OCI-LY1 (cell line): Measurements from ENCODE around the gene SEPTIN10.

ENCODE experiments used
- H2AFZ ChIP-seq: fragments of 200-600 bp; sonication (generic), shearing (Covaris generic); 2 replicates; pipeline ENCODE4 v1.6.0; 2014; ENCODE audit warnings: antibody characterized with exemption, mild to moderate bottlenecking, low read length
- H3F3A ChIP-seq: fragments of 200-600 bp; sonication (generic), shearing (Covaris generic); 2 replicates; pipeline ENCODE4 v1.6.0; 2014; ENCODE audit warnings: mild to moderate bottlenecking, antibody characterized with exemption, low read length, moderate library complexity; ENCODE audit not compliant: insufficient read depth
- H3K27ac ChIP-seq: fragments of 200-600 bp; sonication (generic); 2 replicates; pipeline ENCODE4 v1.5.1; 2014; ENCODE audit warnings: low read length, mixed run types, mild to moderate bottlenecking, low read depth; ENCODE audit not compliant: poor library complexity, severe bottlenecking
- H3K27me3 ChIP-seq: fragments of 200-600 bp; sonication (generic); 2 replicates; pipeline ENCODE4 v1.6.0; 2014; ENCODE audit warnings: antibody characterized with exemption, mild to moderate bottlenecking, low read length, moderate library complexity; ENCODE audit not compliant: insufficient read depth
- H3K36me3 ChIP-seq: fragments of 200-600 bp; sonication (generic); 2 replicates; pipeline ENCODE4 v1.6.1; 2014; ENCODE audit warnings: mild to moderate bottlenecking, antibody characterized with exemption, low read length, moderate library complexity, mixed read lengths; ENCODE audit not compliant: insufficient read depth
- H3K4me1 ChIP-seq: fragments of 200-600 bp; sonication (generic); 2 replicates; pipeline ENCODE4 v1.5.1; 2014; ENCODE audit warnings: mild to moderate bottlenecking, low read length, moderate library complexity; ENCODE audit not compliant: insufficient read depth, severe bottlenecking
- H3K4me2 ChIP-seq: fragments of 200-600 bp; sonication (generic), shearing (Covaris generic); 2 replicates; pipeline ENCODE4 v1.6.1; 2014; ENCODE audit warnings: low read length
- H3K4me3 ChIP-seq: fragments of 200-600 bp; sonication (generic); 2 replicates; pipeline ENCODE4 v1.5.1; 2014; ENCODE audit warnings: low read length, low read depth, mild to moderate bottlenecking, mixed read lengths; ENCODE audit not compliant: poor library complexity, severe bottlenecking
- H3K79me2 ChIP-seq: fragments of 200-600 bp; shearing (Covaris generic); 2 replicates; pipeline ENCODE4 v1.6.1; 2016; ENCODE audit warnings: mixed run types, low read length, mixed read lengths; ENCODE audit not compliant: insufficient read depth
- H3K9ac ChIP-seq: fragments of 200-600 bp; sonication (generic), shearing (Covaris generic); 2 replicates; pipeline ENCODE4 v1.6.1; 2014; ENCODE audit warnings: mild to moderate bottlenecking, low read length, mixed read lengths
- H3K9me2 ChIP-seq: fragments of 200-600 bp; sonication (generic), shearing (Covaris generic); 2 replicates; pipeline ENCODE4 v1.6.1; 2014; ENCODE audit warnings: low read depth, mild to moderate bottlenecking, low read length, mixed read lengths
- H3K9me3 ChIP-seq: fragments of 200-600 bp; shearing (Covaris generic); 2 replicates; pipeline ENCODE4 v1.6.1; 2014; ENCODE audit warnings: low read length, mixed read lengths
- H4K20me1 ChIP-seq: fragments of 200-600 bp; sonication (generic), shearing (Covaris generic); 2 replicates; pipeline ENCODE4 v1.6.0; 2016; ENCODE audit warnings: mild to moderate bottlenecking, low read length; ENCODE audit not compliant: insufficient read depth
- CTCF ChIP-seq: fragments of 200-600 bp; sonication (generic), shearing (Covaris generic); IDR thresholded peaks from 2 replicates; pipeline ENCODE4 v1.5.1; 2017; ENCODE audit warnings: mild to moderate bottlenecking, antibody characterized with exemption, low read length, moderate library complexity, mixed read lengths
- EZH2 ChIP-seq: fragments of 200-600 bp; sonication (generic), shearing (Covaris generic); IDR thresholded peaks from 2 replicates; pipeline ENCODE4 v1.8.0; 2017; ENCODE audit warnings: borderline replicate concordance, mixed run types, mild to moderate bottlenecking, antibody characterized with exemption, low read length, moderate library complexity, mixed read lengths

The SEPTIN10 gene

DNA sequence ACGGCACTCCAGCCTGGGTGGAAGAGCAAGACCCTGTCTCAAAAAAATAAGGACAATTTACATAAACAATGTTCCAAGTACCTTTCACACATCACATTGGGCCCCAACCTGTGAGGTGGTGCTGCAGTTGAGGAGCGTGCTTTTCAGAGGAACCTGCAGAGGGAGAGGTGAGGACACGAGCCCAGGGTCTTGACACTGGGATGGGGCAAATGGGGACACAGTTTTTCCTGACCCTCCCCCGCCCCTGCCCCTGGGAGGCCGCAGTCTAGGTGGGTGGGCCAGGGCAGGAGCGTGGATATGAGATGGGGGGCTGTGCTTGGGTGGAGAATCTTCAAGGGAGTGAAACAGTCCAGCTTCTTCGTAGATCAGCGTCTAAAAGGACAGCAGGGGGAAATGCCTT, 112.9 kb downstream of the SEPTIN10 start:
- Histone ChIP-seq H4K20me1 (no peaks in the 10 kb centered on the region), H3K27ac (no peak overlapping the region), H3K9ac (no peak overlapping the region), H3K4me1 (no peaks in the 10 kb centered on the region), H3K9me3 (no peaks in the 10 kb centered on the region), H3K4me3 (no peak overlapping the region), H2AFZ (no peak overlapping the region), H3K36me3 (no peaks in the 10 kb centered on the region), H3K9me2 (no peaks in the 10 kb centered on the region), H3K4me2 (no peak overlapping the region), H3F3A (no peaks in the 10 kb centered on the region), H3K27me3 (no peaks in the 10 kb centered on the region), H3K79me2 (no peaks in the 10 kb centered on the region)
- TF ChIP-seq CTCF (no peak), EZH2 (no peak)

DNA sequence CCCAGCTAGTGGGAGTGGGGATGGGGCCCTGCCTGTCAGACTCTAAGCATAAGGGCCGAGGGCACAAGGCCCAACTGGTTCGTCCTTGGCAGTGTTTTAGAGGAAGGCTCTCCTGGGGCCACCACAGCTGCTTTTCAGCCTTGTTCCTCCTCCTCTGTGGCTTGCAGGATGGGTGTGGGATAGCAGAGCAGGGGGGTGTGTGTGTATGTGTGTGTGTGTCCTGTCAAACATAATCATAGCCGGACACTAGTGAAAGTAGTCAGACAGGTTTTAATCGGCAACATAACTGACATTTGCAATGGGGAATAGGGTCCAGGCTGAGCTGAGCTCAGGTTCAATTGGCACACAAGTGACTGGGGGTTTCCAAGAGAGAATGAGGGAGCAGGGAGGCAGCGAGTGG, 114.2 kb downstream of the SEPTIN10 start:
- H4K20me1 ChIP-seq = no peaks in the 10 kb centered on the region
- H3K36me3 ChIP-seq = no peaks in the 10 kb centered on the region
- H3K27me3 ChIP-seq = no peaks in the 10 kb centered on the region
- no peak overlapping the region for H3K4me3 ChIP-seq
- no peak overlapping the region for H3K4me2 ChIP-seq
- no peak overlapping the region for H2AFZ ChIP-seq
- TF ChIP-seq EZH2 = no peak
- TF ChIP-seq CTCF = no peak
- no peaks in the 10 kb centered on the region for H3K9me3 ChIP-seq
- no peaks in the 10 kb centered on the region for H3K9me2 ChIP-seq
- H3K4me1 ChIP-seq = no peaks in the 10 kb centered on the region
- H3F3A ChIP-seq = no peaks in the 10 kb centered on the region
- no peaks in the 10 kb centered on the region for H3K79me2 ChIP-seq
- no peak overlapping the region for H3K9ac ChIP-seq
- H3K27ac ChIP-seq = no peak overlapping the region

GRCh38 chr2:109498906-109499305, 114.9 kb downstream of the SEPTIN10 start:
- no peak overlapping the region for H3K27ac ChIP-seq

More at GRCh38 chr2:109498906-109499305, 114.9 kb downstream of the SEPTIN10 start:
- Histone ChIP-seq H2AFZ (no peak overlapping the region), H3K9me3 (no peaks in the 10 kb centered on the region), H3K4me2 (no peak overlapping the region), H3F3A (no peaks in the 10 kb centered on the region), H3K36me3 (no peaks in the 10 kb centered on the region), H3K4me1 (no peaks in the 10 kb centered on the region), H3K4me3 (no peak overlapping the region), H3K79me2 (no peaks in the 10 kb centered on the region), H3K9ac (no peak overlapping the region), H4K20me1 (no peaks in the 10 kb centered on the region), H3K27me3 (no peaks in the 10 kb centered on the region), H3K9me2 (no peaks in the 10 kb centered on the region)
- TF ChIP-seq EZH2 = no peak
- no peak for TF ChIP-seq CTCF
